ENCODE results near the gene NPIPA8.
"Not testable (repeated sequence)": the region's sequence is repeated elsewhere in the genome, so short reads cannot be mapped to it uniquely, and the experiment has no call there.

DNA sequence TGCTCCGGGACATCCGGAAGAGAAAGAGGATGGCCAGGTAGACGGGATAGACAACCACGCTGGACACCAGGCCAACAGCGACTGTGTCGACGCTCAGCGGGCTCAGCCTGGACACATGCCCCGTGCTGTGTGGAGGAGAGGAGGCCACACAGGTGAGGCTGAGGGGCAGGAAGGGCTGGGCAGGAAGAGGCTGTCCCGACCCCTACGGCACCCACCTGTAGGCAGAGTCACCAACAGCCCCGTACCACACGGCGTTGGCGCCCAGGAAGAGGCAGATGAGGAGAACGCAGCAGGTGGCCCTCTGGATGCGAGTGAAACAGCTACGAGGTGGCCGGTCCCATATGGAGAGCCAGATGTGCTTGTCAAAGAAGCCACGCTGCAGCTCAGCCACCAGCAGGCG is at the start of gene NPIPA8:
- TF ChIP-seq, protein P1, sequence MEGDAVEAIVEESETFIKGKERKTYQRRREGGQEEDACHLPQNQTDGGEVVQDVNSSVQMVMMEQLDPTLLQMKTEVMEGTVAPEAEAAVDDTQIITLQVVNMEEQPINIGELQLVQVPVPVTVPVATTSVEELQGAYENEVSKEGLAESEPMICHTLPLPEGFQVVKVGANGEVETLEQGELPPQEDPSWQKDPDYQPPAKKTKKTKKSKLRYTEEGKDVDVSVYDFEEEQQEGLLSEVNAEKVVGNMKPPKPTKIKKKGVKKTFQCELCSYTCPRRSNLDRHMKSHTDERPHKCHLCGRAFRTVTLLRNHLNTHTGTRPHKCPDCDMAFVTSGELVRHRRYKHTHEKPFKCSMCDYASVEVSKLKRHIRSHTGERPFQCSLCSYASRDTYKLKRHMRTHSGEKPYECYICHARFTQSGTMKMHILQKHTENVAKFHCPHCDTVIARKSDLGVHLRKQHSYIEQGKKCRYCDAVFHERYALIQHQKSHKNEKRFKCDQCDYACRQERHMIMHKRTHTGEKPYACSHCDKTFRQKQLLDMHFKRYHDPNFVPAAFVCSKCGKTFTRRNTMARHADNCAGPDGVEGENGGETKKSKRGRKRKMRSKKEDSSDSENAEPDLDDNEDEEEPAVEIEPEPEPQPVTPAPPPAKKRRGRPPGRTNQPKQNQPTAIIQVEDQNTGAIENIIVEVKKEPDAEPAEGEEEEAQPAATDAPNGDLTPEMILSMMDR (IDR thresholded peaks at IDR 0.05) = not testable (repeated sequence)
- TF ChIP-seq POLR2AphosphoS5 (IDR thresholded peaks at IDR 0.05); POLR2A (IDR thresholded peaks at IDR 0.05; ENCODE audit: low read depth); EP300 (IDR thresholded peaks at IDR 0.05): not testable (repeated sequence)
